Breast epithelium (tissue), 4 donors: Measurements from ENCODE around the gene MUC6. TPM values are rescaled to one million over a fixed set of nuclear protein-coding genes. Genes with fewer than 3 reads are reported as not detected.

ENCODE experiments used
- DNase-seq, 2 donors: peaks; one replicate each; pipeline ENCODE4 v3.0.0-alpha.2; 2019; ENCODE audit warnings: low spot score in 2 of 2
- H3K27ac ChIP-seq, 2 donors: fragments of 200-600 bp; sonication (generic) in 1 of 2; one replicate each; pipeline ENCODE4 v1.5.1; 2016 to 2019; ENCODE audit warnings: mild to moderate bottlenecking in 1 of 2
- H3K27me3 ChIP-seq, 2 donors: fragments of 200-600 bp; sonication (generic) in 1 of 2; one replicate each; pipeline versions ENCODE4 v1.5.1 to v1.6.0; 2017 to 2019; ENCODE audit warnings: control low read depth in 1 of 2, mild to moderate bottlenecking in 1 of 2
- H3K36me3 ChIP-seq: fragments of 200-600 bp; one replicate; pipeline ENCODE4 v1.5.1; 2019
- H3K4me1 ChIP-seq, 2 donors: fragments of 200-600 bp; sonication (generic); one replicate each; pipeline ENCODE4 v1.5.1; 2016 to 2019; ENCODE audit warnings: control low read depth in 1 of 2
- H3K4me3 ChIP-seq, 3 donors: fragments of 200-600 bp; sonication (generic); 1 replicate in 2 of 3; 2 replicates in 1 of 3; pipeline ENCODE4 v1.5.1; 2016 to 2019; ENCODE audit warnings: mild to moderate bottlenecking in 3 of 3, moderate library complexity in 2 of 3
- H3K9me3 ChIP-seq, 2 donors: fragments of 200-600 bp; sonication (generic) in 1 of 2; one replicate each; pipeline ENCODE4 v1.5.1; 2016 to 2019; ENCODE audit warnings: control low read depth in 1 of 2
- CTCF ChIP-seq, 3 donors: fragments of 450-650 bp; IDR thresholded peaks; one replicate each; pipeline ENCODE4 v1.5.1; 2016 to 2017; ENCODE audit warnings: antibody characterized with exemption in 3 of 3, mild to moderate bottlenecking in 3 of 3, moderate library complexity in 3 of 3
- POLR2A ChIP-seq: fragments of 450-650 bp; IDR thresholded peaks from one replicate; pipeline ENCODE4 v1.6.1; 2016; ENCODE audit warnings: antibody characterized with exemption, mild to moderate bottlenecking, moderate library complexity
- POLR2AphosphoS5 ChIP-seq, 3 donors: sonication (generic); formaldehyde crosslinking; IDR thresholded peaks; one replicate each; pipeline ENCODE4 v1.6.1; 2017; ENCODE audit warnings: antibody characterized with exemption in 3 of 3
- intact Hi-C: fragments of 100-400 bp; cut with DNase I; formaldehyde crosslinking; loops from one replicate; pipeline ENCODE4 v1.15.1; 2023; ENCODE audit warnings: low total_unique reads
- total RNA-seq, 3 donors: library from RNA; depleted of rRNA; stranded (reverse); fragments of >200 nt; gene quantifications; one replicate each; pipeline ENCODE4 v1.1.0, GENCODE V29; 2016

Gene MUC6
- total RNA-seq, 3 donors from 2014 or later: 1.3 to 1.9 TPM; not detected in 1

GRCh38 chr11:1030086-1030485 lies 6.4 kb downstream of the MUC6 start:
- no peak for TF ChIP-seq CTCF (IDR thresholded peaks at IDR 0.05)
- no peak for DNase-seq
- intact Hi-C loops: no loop called here
- H3K9me3 ChIP-seq: no peaks in the 10 kb centered on the region
- no peak overlapping the region for H3K27ac ChIP-seq
- peaks cover 0 to 18% of the 10 kb centered on the region in 2 donors for H3K27me3 ChIP-seq
- H3K36me3 ChIP-seq: no peaks in the 10 kb centered on the region
- H3K4me3 ChIP-seq: no peak overlapping the region
- no peaks in the 10 kb centered on the region for H3K4me1 ChIP-seq

GRCh38 chr11:1029654-1030053 lies 6.9 kb downstream of the MUC6 start:
- Histone ChIP-seq H3K27ac (no peak overlapping the region), H3K4me3 (no peak overlapping the region), H3K9me3 (no peaks in the 10 kb centered on the region), H3K36me3 (no peaks in the 10 kb centered on the region), H3K27me3 (peaks cover 0 to 13% of the 10 kb centered on the region in 2 donors), H3K4me1 (no peaks in the 10 kb centered on the region)
- intact Hi-C loops: no loop called here
- no peak for DNase-seq
- TF ChIP-seq POLR2AphosphoS5 (IDR thresholded peaks at IDR 0.05): no peak
- no peak for TF ChIP-seq CTCF (IDR thresholded peaks at IDR 0.05)
- no peak for TF ChIP-seq POLR2A

GRCh38 chr11:1029051-1029450 lies 7.5 kb downstream of the MUC6 start:
- no peaks in the 10 kb centered on the region for H3K36me3 ChIP-seq
- intact Hi-C loops: no loop called here
- H3K27ac ChIP-seq: no peak overlapping the region
- no peak for TF ChIP-seq CTCF (IDR thresholded peaks at IDR 0.05)
- TF ChIP-seq POLR2AphosphoS5 (IDR thresholded peaks at IDR 0.05): no peak
- TF ChIP-seq POLR2A: no peak
- no peak overlapping the region for H3K4me3 ChIP-seq
- H3K27me3 ChIP-seq: peaks cover 0 to 7% of the 10 kb centered on the region in 2 donors
- no peak for DNase-seq
- no peaks in the 10 kb centered on the region for H3K4me1 ChIP-seq
- no peaks in the 10 kb centered on the region for H3K9me3 ChIP-seq

GRCh38 chr11:1028616-1029015 lies 7.9 kb downstream of the MUC6 start:
- no peaks in the 10 kb centered on the region for H3K36me3 ChIP-seq
- intact Hi-C loops: no loop called here
- no peak for TF ChIP-seq POLR2A
- TF ChIP-seq CTCF (IDR thresholded peaks at IDR 0.05): no peak
- TF ChIP-seq POLR2AphosphoS5 (IDR thresholded peaks at IDR 0.05): no peak

GRCh38 chr11:1028291-1028540 lies 8.3 kb downstream of the MUC6 start:
- no peak for TF ChIP-seq POLR2A
- no peak for TF ChIP-seq POLR2AphosphoS5 (IDR thresholded peaks at IDR 0.05)
- TF ChIP-seq CTCF (IDR thresholded peaks at IDR 0.05): no peak
- Histone ChIP-seq H3K36me3 (no peaks in the 10 kb centered on the region), H3K4me1 (no peaks in the 10 kb centered on the region), H3K27me3 (peaks cover 0 to 7% of the 10 kb centered on the region in 2 donors), H3K27ac (no peak overlapping the region), H3K9me3 (no peaks in the 10 kb centered on the region), H3K4me3 (no peak overlapping the region)
- intact Hi-C loops: no loop called here
- DNase-seq: no peak

More at GRCh38 chr11:1028616-1029015, 7.9 kb downstream of the MUC6 start:
- Histone ChIP-seq H3K27me3 (peaks cover 0 to 7% of the 10 kb centered on the region in 2 donors), H3K9me3 (no peaks in the 10 kb centered on the region), H3K27ac (no peak overlapping the region), H3K4me3 (no peak overlapping the region), H3K4me1 (no peaks in the 10 kb centered on the region)
- DNase-seq: no peak
